Adrenal gland (tissue), 5 donors: Measurements from ENCODE around the gene SLC7A6OS.

Source experiments
- CTCF ChIP-seq, 6 experiments: fragments of 450-650 bp in 4 of 6; fragments of 200-600 bp in 2 of 6; sonication (generic) in 1 of 6; IDR thresholded peaks; 1 replicate in 5 of 6; 2 replicates in 1 of 6; pipeline versions ENCODE4 v1.5.1 to v1.8.0; 2016 to 2021; ENCODE audit warnings: antibody characterized with exemption in 6 of 6, mild to moderate bottlenecking in 2 of 6, moderate library complexity in 1 of 6
- POLR2A ChIP-seq, 2 donors: fragments of 450-650 bp; IDR thresholded peaks; one replicate each; pipeline ENCODE4 v1.6.1; 2017; ENCODE audit warnings: antibody characterized with exemption in 2 of 2, mild to moderate bottlenecking in 2 of 2, moderate library complexity in 1 of 2
- donor health status: DM: no; HTN: no; CAD: no.

GRCh38 chr16:68285683-68286082, 25.1 kb downstream of the SLC7A6OS start:
- TF ChIP-seq CTCF (IDR thresholded peaks at IDR 0.05) (no peak), POLR2A (IDR thresholded peaks at IDR 0.05) (no peak)
